ENCODE measurements around the gene SF3A2.

The SF3A2 gene

DNA sequence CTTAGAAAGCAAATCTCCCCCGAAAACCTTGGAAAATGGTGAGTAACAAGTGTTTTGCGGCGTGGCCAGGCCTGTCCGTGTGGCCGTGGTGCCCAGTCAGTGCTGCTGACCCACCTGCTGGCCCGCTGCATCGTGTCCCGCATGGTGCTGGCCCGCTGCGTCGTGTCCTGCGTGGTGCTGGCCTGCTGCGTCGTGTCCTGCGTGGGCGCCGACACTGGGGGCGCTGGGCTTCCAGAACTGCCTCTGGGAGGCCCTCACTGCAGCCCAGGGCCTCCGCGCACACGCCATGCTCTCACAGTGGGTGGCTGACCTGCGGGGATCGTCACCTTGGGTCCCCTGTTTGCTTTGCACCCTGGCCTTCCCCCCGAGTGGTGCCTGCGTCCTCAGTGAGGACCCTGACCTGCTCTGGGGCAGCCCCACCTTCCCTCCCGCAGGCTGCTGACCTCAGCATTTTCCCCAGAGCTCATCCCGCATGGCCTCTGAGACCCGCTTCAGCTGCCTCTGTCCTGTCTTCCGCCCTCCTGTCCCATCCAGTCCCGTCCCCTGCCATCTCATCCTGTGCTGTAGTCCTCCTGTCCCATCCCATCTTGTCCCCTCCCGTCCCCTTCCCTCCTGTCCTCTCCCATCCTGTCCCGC is 11.1 kb upstream of the SF3A2 start:
- no peak for DNase-seq (ENCODE audit: low spot score)
- H3K9me3 ChIP-seq (ENCODE audit: severe bottlenecking) = no peaks in the 10 kb centered on the region
- H3K4me3 ChIP-seq (ENCODE audit: severe bottlenecking) = no peak overlapping the region
- ATAC-seq (ENCODE audit: low read depth) = no peak
- TF ChIP-seq, protein P1, sequence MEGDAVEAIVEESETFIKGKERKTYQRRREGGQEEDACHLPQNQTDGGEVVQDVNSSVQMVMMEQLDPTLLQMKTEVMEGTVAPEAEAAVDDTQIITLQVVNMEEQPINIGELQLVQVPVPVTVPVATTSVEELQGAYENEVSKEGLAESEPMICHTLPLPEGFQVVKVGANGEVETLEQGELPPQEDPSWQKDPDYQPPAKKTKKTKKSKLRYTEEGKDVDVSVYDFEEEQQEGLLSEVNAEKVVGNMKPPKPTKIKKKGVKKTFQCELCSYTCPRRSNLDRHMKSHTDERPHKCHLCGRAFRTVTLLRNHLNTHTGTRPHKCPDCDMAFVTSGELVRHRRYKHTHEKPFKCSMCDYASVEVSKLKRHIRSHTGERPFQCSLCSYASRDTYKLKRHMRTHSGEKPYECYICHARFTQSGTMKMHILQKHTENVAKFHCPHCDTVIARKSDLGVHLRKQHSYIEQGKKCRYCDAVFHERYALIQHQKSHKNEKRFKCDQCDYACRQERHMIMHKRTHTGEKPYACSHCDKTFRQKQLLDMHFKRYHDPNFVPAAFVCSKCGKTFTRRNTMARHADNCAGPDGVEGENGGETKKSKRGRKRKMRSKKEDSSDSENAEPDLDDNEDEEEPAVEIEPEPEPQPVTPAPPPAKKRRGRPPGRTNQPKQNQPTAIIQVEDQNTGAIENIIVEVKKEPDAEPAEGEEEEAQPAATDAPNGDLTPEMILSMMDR (IDR thresholded peaks at IDR 0.05; ENCODE audit: poor library complexity, severe bottlenecking) = no peak
- no peaks in the 10 kb centered on the region for H3K27me3 ChIP-seq (ENCODE audit: insufficient read depth, poor library complexity, severe bottlenecking)
- H3K27ac ChIP-seq (ENCODE audit: poor library complexity, severe bottlenecking) = no peak overlapping the region
- peaks cover 48% of the 10 kb centered on the region for H3K36me3 ChIP-seq (ENCODE audit: low read depth)
- no peaks in the 10 kb centered on the region for H3K4me1 ChIP-seq (ENCODE audit: insufficient read depth, poor library complexity, severe bottlenecking)

DNA sequence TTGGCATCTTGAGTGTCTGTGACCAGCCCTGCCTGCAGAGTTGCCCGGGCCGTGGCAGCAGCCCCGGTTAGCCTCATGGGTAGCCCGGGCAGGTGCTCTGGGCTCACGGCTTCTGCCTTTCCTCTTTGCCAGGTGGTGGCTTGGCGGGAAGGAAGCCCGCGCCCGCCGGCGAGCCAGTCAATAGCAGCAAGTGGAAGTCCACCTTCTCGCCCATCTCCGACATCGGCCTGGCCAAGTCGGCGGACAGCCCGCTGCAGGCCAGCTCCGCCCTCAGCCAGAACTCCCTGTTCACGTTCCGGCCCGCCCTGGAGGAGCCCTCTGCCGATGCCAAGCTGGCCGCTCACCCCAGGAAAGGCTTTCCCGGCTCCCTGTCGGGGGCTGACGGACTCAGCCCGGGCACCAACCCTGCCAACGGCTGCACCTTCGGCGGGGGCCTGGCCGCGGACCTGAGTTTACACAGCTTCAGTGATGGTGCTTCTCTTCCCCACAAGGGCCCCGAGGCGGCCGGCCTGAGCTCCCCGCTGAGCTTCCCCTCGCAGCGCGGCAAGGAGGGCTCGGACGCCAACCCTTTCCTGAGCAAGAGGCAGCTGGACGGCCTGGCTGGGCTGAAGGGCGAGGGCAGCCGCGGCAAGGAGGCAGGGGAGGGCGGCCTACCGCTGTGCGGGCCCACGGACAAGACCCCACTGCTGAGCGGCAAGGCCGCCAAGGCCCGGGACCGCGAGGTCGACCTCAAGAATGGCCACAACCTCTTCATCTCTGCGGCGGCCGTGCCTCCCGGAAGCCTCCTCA is 10.4 kb upstream of the SF3A2 start:
- TF ChIP-seq, protein P1 (IDR thresholded peaks at IDR 0.05; ENCODE audit: poor library complexity, severe bottlenecking) = no peak
- no peak for DNase-seq (ENCODE audit: low spot score)

DNA sequence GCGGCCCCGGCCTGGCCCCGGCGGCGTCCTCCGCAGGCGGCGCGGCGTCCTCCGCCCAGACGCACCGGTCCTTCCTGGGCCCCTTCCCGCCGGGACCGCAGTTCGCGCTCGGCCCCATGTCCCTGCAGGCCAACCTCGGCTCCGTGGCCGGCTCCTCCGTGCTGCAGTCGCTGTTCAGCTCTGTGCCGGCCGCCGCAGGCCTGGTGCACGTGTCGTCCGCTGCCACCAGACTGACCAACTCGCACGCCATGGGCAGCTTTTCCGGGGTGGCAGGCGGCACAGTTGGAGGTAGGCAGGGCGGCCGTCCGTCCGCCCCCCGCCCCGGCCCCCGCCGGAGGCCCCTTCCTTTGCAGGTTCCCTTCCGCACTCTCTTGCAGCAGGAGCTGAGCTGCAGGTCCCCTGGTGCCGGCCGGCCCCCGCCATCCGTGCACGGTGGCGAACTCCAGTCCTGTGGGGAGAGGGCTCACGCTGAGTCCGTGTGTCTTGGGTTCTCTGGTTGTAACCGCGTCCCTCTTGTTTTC is 9.7 kb upstream of the SF3A2 start:
- Histone ChIP-seq H3K9me3 (ENCODE audit: severe bottlenecking) (no peaks in the 10 kb centered on the region), H3K27ac (ENCODE audit: poor library complexity, severe bottlenecking) (no peak overlapping the region), H3K36me3 (ENCODE audit: low read depth) (peaks cover 41% of the 10 kb centered on the region), H3K4me3 (ENCODE audit: severe bottlenecking) (no peak overlapping the region), H3K4me1 (ENCODE audit: insufficient read depth, poor library complexity, severe bottlenecking) (no peaks in the 10 kb centered on the region), H3K27me3 (ENCODE audit: insufficient read depth, poor library complexity, severe bottlenecking) (no peaks in the 10 kb centered on the region)
- TF ChIP-seq, protein P1 (IDR thresholded peaks at IDR 0.05; ENCODE audit: poor library complexity, severe bottlenecking) = no peak
- ATAC-seq (ENCODE audit: low read depth) = no peak
- no peak for DNase-seq (ENCODE audit: low spot score)

More for the DNA sequence above, 10.4 kb upstream of the SF3A2 start:
- Histone ChIP-seq H3K4me1 (ENCODE audit: insufficient read depth, poor library complexity, severe bottlenecking) (no peaks in the 10 kb centered on the region), H3K9me3 (ENCODE audit: severe bottlenecking) (no peaks in the 10 kb centered on the region), H3K27me3 (ENCODE audit: insufficient read depth, poor library complexity, severe bottlenecking) (no peaks in the 10 kb centered on the region), H3K27ac (ENCODE audit: poor library complexity, severe bottlenecking) (no peak overlapping the region), H3K4me3 (ENCODE audit: severe bottlenecking) (no peak overlapping the region), H3K36me3 (ENCODE audit: low read depth) (peaks cover 43% of the 10 kb centered on the region)
- no peak for ATAC-seq (ENCODE audit: low read depth)

DNA sequence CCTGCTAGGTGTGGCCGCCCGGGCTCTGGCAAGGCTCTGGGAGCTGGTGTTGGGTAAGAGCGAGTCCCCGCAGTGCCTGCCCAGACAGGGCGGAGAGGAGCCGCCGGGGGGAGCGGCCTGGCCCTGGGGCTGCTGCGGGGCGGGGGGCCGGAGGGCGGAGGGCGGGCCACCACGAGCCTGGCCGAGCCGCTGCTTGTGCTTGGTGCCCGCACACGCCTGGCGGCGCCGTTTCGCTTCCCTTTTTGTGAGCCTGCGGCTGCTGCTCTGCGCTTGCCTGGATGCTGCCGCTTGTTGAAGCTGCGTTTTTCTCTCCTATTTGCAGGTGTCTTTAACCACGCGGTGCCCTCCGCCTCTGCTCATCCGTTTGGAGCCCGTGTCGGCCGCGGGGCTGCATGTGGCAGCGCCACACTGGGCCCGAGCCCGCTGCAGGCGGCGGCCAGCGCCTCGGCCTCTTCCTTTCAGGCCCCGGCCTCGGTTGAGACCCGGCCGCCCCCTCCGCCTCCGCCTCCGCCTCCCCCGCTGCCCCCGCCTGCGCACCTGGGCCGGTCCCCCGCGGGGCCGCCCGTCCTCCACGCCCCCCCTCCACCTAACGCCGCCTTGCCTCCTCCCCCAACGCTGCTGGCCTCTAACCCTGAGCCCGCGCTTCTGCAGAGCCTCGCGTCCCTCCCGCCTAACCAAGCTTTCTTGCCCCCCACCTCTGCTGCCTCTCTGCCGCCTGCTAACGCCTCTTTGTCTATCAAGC is 9.0 kb upstream of the SF3A2 start:
- Histone ChIP-seq H3K9me3 (ENCODE audit: severe bottlenecking) (no peaks in the 10 kb centered on the region), H3K27ac (ENCODE audit: poor library complexity, severe bottlenecking) (no peak overlapping the region), H3K36me3 (ENCODE audit: low read depth) (peaks cover 37% of the 10 kb centered on the region), H3K27me3 (ENCODE audit: insufficient read depth, poor library complexity, severe bottlenecking) (no peaks in the 10 kb centered on the region), H3K4me1 (ENCODE audit: insufficient read depth, poor library complexity, severe bottlenecking) (no peaks in the 10 kb centered on the region), H3K4me3 (ENCODE audit: severe bottlenecking) (no peak overlapping the region)
- TF ChIP-seq, protein P1 (IDR thresholded peaks at IDR 0.05; ENCODE audit: poor library complexity, severe bottlenecking) = no peak
- no peak for DNase-seq (ENCODE audit: low spot score)
- ATAC-seq (ENCODE audit: low read depth) = no peak

All from RWPE2 (cell line).